Stimulated activated naive CD4-positive, alpha-beta T cell treated with Interleukin-2 at 50 U/mL for 16 hours (primary cell): ENCODE results near the gene HOXA13.
A peak's percentile ranks its signal among the peaks of the same experiment; 100 is the strongest.

ENCODE experiments used
- DNase-seq: peaks from one replicate; lab custom pipeline; 2025; lab: John Stamatoyannopoulos, UW

HOXA13 gene

DNA sequence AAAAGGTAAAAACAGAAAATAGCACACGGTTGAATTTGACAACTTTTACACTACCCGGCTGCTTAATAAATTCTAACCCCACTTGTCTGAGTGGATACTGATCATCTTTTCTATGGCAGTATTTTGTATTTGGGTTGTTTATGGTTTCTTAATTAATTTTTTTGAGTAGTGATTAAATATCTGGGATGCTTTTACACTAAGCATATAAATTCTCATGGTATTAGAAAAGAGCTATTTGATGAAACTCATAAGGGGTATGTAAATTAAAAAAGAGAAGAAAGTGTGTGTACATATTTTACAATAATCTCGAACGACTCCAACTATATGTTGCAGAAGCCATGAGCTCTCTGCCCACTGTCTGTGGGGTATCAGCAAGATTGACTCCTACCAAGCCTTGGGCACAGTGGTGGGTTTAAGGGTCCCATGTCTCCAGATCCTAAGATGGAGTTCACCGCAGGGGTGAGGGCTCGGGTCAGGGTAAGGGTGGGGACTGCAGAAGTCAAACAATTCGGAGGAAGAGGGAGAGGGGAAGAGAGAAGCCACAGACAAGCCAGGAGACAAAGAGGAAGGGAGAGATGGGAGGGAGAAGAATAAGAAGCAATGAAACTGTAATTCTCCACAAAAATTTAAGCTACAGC, 7.6 kb upstream of the HOXA13 start:
- DNase-seq, result no peak

DNA sequence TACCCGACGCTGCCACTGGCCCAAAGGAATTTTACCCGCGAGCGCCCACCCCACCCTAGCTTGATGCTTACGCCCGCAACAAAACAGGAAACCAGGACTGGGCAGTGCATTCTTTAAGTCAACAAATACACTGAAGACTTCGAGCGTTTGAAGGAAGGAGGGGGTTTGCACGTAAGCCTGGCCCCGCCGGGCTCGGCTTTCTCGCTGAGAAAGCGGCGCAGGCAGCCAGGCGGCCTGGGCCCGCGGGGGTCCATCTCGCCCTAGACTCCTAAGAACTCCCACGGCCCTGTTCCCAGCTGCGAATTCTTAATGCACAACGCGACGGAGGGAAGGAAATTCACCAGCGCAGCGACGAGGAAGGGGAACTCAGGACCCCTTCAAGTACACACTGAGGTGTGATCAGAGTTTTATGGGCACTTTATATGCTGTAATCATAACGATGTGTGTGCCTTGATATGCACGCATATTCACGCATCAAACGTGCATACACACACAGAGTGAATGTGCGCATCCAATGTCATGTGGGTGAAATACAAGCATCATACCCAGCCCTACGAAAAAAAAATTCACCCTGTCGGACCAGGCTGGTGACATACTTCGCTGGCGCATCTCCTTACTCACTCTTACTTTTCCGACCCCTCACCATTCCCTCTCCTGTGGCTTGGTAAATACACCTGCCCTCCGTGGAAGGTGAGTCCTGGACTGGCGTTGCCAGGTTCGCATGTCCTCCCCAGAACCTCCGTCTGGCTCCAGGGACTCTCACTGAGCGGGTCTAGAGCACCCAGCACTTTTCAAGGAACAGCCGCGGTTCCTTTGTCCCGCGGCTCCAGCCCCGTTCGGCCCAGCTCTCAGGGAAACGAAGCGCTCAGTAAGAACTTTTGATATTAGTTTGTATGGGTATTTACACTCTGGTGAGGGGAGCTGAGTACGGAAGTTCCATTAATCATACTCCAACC, 5.7 kb upstream of the HOXA13 start:
- DNase-seq, result no peak

DNA sequence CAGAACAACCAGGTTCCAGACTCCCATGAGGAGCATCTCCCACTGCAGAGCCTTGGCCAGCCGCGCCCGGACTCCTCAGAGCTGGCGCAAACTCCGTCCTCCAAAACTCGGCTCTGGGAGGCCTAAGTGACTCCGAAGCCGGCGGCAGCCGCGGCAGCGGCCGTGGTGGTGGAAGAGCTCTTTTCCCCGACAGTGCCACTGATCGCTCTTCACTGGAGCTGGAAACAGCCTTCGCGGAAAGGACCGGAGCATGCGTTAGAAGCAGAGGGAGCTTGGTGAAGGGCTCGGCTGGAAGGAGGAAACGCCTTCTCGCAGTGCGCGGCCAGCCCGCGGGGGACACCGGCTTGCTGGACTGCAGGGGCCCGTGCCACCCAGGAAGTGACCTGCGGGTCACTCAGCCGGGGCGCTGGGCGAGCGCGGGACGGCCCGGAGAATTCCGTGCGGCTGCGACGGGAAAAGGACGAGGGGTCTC, 5.0 kb upstream of the HOXA13 start:
- no peak for DNase-seq

DNA sequence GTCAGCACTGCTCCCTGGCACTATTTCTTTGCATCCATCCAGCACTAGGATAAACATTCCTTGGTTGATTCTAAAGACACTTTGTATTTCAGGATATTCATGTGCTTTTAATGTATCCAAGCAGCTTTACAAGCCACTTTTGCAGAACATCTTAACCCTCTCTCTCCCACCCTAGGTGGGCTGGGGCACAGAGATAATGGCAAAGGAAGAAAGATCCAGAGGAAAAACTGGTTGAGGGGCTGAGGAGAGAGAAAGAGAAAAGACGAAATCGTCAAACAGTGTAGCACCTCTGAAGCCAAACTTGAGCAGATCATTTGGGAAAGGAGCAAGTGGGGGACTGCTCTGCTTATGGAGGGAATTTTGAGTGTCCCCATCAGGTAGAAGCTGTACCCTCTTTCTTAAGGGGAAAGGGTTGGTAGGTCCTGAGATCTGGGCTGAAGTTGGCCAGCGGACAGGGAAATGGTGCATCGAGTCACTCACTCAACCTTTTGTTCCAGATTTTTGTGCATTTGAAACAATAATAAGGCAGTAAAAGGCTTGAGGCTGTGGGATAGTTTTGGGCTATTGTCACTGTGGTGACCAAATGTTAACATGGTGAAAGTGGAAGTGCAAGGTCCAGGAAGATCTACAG, 4.2 kb upstream of the HOXA13 start:
- no peak for DNase-seq

DNA sequence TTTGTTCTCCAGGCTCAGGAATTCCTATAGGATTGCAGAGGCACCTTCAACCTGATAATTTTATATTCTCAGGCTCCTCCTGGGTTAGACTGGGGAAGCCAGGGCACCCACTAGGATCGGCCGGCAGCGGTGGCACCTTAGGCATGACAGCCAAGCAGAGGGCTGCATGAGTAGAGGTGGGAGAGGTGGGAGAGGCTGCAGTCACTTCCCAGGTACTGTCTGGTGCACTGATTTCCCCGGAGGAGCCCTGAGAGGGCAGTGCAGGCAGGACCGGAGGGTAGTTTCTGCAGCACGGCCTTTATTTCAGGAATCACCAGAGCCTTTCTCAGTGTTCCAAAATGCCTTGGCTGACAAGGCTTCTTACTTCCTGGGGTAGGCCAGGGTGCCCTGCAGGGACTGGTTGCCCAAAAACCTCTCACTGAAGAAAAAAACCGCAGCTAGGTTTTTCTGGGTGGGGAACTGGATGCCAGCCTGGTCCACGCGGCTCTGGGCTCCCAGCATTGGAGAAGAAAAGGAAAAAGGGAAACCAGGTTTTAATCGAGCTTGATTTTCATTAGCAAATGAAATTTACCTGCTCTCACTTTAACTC, 3.6 kb upstream of the HOXA13 start:
- DNase-seq, result no peak

DNA sequence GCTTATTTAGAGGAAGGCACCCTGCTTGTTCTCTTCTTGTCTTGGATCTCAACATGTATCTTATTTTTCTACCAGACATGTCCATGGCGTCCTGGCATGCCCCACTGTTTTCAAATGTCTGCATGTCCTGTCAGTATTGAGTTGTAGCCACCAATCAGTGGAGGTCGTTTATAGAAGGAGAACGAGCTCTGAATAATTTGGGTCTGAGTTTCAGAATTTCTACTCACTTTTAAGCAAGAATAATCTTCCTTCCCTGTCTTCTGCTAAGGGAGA, 2.9 kb upstream of the HOXA13 start:
- DNase-seq, result no peak

DNA sequence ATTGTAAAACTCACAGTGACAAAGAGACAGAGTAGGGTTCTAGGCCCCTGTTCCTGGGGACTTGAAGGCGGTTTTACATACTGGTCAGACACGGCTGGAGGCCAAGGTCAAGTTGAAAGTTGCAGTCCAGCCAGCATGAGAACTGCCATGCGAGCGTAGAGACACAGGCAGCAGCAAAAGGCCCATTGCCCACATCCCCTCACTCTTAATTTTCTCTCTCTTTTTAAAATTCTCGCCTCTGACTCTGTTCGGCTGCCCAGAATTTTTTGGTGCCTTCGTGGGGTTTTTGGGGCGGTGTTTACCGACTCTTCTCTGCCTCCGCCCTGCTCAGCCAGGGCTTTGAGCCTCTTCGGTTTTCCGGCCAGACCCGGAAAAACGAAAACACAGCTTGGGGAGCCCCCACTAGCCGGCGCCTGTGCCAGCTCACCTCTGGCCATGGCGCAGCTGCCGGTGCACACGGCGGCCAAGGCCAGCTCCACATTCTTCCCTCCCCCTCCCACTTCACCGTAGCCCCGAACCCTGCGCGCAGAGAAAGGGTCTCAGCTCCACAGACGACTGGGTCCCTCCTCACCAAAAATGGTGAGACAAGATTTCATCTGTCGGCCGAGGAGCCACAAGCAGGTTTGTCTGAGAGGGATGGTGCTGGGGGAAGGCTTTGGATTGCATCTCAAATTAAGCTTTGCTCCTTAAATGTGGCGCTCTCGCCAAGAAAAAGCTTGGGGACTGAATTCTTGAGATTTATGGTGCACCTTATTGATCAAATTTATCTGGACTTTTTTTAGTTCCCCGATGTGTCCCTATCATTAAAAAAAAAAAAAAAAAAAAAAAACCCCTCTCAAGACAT, 2.3 kb upstream of the HOXA13 start:
- no peak for DNase-seq

DNA sequence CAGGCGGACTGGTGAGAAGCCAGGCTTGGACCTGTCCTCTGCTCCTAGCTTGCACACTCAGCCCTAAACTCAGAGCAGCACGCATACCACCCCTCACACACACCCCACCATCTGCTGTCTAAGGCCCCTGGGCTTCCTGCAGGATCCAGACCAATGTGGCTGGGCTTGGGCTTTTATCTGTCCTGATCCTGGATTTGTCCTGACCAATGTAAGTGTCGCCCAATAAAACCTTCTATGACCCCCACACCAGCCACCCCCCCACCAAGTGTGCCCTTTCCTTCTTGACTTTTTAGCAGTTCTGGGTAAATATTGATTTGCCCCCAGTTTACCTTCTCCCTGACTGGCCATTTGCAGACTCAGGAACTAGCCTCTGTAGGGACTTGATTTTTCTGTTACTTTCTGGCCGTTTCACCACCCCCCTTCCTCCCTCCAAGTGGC, 1.7 kb upstream of the HOXA13 start:
- DNase-seq, result no peak

DNA sequence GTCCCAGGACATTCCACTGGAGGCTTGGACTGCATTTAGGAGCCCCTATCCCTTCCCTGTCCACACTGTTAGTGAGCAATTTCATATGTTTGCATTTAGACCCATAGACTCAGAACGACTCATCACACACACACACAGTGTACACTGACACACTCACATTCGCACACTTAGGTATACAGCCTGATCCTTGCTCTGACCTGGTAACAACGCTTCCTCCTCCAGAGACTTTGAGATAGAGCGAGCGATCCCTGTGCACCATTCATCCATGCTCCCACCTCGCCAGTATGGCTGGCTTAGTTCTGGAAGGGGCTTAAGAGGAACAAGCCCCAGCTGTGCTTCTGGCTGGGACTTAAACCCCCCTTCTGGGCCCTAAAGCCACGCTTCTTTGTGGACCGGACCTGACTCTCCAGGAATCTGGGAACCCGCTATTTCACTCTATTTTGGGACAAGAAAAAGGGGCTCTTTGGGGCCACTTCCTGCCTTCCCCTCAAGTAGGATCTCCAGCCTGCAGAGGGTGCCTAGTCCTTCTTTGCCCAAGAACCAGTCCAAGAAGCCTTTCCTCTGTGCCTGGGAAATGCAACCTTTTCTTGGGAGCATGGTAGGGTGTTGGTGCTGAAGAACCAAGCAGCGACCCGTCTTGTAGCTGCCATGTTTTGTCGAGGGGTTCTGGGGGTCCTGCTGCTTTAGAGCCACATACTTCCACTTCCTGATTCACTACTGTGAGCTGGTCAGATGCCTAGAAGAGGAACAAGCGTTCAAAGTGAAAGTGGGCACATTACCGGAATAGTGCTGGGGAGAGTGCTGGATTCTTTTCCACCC, 1.1 kb upstream of the HOXA13 start:
- DNase-seq, result no peak

DNA sequence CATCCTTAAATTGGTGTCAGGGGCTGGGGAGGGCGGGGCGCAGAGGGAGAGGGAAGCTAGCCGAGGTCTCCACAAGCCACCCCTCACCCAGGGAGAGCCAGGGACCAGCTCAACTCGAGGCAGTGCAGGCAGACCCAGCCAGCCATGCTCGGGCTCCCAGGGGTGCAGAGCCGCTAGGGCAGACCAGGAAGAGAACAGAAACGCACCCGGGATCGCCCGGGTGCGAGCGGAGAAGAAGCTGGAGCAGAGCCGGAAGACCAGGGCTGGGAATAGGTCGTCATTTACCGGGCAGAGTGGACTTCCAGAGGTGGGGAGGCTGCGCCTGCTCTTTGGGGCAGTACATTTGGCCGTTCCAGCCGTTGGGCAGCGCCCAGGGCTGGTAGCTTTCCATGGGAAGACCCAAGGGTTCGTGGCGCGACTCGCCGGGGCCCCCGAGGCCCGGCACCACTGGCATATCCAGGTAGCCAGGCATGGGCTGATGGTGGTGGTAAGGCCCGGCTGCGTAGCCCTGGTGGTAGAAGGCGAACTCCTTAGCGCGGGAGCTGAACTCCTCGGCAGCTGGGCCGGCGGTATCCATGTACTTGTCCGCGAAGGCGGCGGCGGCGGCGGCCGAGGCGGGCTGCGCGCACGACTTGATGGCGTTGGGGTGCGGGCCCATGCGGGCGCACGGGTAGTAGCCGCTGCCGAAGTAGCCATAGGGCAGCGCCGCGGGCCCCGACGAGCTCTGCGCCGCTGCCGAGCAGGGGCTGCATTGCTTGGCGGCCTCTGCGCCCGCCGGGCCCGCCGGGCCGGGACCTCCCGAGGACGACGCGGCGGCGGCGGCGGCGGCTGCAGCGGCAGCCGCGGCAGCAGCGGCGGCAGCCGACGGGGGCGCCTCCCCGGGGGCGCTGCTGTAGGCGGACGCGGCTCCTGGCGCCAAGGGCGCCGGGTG, 755 bp downstream of the HOXA13 start:
- no peak for DNase-seq

DNA sequence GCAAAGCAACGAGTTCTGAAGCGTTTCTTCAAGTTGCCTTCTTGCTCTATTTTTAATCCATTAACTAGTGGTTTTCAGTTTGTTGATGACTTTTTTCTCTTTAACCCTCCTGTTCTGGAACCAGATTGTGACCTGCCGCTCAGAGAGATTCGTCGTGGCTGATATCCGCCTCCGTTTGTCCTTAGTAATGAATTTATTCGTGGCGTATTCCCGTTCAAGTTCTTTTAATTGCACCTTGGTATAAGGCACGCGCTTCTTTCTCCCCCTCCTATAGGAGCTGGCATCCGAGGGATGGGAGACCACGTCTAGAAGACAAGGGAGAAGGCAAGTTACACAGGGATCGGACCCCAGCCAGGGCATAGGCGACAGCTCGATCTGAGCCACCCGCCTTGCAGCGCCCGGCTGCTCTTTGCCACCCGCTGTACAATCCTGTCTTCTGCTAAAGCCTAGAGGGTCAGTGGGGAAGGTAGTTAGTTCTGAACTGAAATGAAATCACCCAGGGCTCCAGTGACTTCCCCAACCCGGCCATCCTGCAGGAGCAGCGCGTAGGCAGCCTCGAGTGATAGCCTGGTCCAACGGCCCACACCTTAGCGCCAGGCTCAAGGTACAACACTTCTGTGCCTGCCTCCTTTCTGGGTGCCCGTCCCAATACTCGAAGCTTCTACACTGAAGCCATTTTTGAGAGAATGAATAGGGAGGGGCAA, 1.6 kb downstream of the HOXA13 start:
- DNase-seq, result no peak

DNA sequence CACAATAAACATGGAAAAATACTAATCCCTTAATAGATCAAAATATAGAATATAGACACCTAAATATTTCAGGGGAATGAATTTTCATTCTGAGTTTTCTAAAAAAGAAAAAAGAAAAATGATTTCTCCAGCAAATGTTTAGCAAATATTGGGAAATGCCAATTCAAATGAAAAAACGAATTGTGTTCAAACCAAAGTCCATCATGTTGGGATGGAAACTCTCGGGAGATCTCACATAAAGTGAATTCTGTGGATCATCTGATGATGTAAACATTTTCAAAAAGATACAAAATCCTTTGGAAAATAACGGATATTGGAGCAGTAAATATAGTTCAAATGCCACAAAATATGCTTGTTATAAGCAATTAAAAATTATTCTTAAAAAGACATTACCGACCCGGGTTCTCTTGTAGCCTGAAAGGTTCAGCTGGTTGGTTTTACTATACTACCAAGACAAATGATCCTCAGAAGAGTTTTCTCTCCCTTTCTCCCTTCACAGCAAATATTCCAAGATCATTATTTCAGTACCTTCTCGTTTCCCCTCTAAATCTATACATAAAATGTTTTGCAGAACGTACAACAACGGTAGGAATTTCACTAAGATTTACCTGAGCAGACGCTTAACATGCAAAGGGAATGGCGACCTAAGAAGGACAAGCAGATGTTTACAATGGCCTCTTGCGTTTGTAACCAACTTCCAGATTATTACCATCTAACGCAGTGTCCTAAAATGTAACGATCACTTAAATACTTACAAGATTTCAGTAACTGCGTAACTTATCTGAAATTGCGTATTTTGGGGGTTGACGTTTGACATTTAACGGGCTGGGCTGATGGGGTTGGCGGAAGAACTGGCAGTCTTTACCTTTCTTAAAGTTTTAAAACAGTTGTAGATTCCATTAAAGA, 2.5 kb downstream of the HOXA13 start:
- DNase-seq, result no peak

DNA sequence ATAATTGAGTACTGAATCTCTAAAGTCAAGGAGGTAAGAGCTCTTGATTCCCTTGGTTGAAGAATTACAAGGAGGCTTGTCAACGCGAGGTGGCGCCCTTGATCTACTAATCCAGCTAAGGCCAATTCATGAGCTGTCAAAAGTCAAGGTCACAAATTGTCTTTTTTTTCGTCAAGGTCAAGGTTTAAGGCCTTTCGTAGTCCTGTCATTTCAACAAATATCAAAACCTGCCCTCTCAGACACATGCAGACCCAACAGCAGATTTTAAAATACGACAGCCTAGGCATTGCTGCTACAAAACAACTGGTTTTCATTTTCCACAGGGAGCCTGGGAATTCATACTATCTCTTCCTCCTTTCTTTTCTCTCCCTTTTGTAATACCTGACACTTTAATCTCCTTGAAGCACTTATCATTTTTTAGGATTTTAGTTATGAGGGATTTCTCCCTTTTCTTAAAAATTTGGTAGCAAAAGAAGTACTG, 3.6 kb downstream of the HOXA13 start:
- DNase-seq, result peak; percentile 78

DNA sequence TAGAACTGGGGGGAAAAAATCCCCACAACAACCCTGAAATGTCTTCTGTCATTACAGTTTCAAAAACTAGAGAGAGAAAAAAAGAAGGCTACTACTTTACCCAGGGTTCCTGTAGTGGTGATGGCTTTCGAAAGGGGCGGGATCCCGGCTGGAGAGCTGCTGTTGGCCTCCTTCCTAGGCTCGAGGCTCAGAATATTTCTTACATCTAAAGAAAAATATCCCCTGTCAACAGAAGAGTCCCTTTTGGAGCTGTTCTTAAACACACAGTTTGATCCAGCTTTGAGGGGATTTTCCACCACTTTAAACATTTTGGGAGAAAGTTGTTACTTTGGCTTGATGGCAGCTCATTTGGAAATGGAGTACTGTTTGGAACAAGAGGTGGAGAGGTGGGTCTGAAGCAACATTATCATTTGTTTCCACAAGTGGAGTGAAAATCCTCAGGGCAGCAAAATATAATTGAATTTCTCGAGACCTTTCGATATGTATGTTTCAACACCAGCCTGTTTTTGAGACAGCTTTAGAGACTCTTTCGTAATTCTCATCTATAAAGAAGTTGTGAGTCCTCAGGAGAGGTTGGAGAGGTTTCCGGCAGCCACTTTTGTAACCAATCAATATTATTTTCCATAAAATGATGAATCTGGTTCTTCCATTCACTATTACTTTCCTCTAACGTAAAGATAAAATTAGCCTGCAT, 5.1 kb downstream of the HOXA13 start:
- DNase-seq, result no peak

DNA sequence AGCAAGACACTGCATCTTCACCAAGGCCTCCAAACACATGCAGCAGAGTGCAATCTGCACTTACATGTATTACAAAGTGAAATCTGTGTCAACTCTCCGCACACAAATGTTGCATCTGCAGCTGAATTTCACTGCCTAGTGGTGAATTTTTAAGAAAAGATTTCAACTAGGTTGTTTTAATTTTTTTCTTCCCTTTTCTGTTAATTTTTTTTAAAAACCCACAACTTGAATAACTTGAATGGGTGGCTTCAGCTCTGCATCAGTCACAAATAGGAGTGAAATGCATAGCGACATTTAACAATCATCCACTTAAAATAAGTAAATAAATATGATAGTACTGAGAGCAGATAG, 5.9 kb downstream of the HOXA13 start:
- no peak for DNase-seq

DNA sequence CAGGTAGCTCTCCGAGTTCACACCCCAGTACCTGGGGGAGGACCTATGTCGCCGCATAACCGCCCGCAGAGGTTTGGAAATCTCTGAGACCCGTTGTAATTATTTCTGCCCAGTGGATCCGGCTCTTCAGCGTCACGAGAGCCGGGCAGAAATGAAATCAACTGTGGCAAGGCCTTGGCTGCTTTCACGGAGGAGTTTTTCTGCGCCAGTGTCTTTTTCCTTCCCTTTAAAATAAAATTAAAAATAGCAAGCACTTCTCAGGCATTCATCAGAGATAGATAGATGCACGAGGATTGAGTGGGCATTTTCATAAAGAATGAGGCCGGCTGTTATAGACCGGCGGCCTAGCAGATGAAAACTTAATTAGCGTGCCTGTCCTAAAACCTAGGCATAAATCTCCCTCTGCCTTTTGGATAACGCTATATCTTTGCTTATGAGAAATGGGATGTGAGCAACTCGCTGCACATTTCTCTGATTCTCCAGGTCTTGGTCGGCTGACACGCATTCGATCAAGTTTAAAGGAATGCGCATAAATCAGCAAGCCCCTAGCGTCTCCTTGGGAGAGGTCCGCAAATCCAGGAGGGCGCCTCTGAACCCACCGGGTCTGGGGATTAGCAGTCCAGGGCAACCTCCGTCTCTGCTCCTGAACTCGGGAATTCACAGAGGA, 6.4 kb downstream of the HOXA13 start:
- no peak for DNase-seq
